H1 (cell line): ENCODE measurements around the gene MLNR. TPM values are rescaled to one million over a fixed set of nuclear protein-coding genes. Genes with fewer than 3 reads are reported as not detected.

Experiments used
- CTCF ChIA-PET: fragments of 300-600 bp; sonication (Branson Sonifier 250); formaldehyde crosslinking; loops from one replicate; lab custom pipeline; 2021; ENCODE audit not compliant: partially characterized antibody; lab: Charles Lee
- POLR2A ChIA-PET: fragments of 300-600 bp; sonication (Branson Sonifier 250); formaldehyde crosslinking; loops from one replicate; lab custom pipeline; 2021; ENCODE audit warnings: inconsistent platforms; ENCODE audit not compliant: partially characterized antibody; lab: Charles Lee
- DNase-seq, 2 experiments: peaks; one replicate each; pipeline versions ENCODE4 v3.0.0 to v3.0.0-alpha.2; 2010 to 2022; ENCODE audit warnings: low spot score in 2 of 2, low read depth in 1 of 2, mixed read lengths in 1 of 2
- FAIRE-seq: peaks from 2 replicates; lab custom pipeline; 2011; peaks lifted over from hg19 to GRCh38; lab: Jason Lieb, UNC
- H2AFZ ChIP-seq: 2 replicates; pipeline ENCODE4 v1.8.1; 2012; ENCODE audit warnings: low read length, inconsistent platforms
- H2AK5ac ChIP-seq: 2 replicates; pipeline ENCODE4 v1.6.1; 2013; ENCODE audit warnings: low read depth, low read length
- H2BK120ac ChIP-seq: replicated peaks from 2 replicates; pipeline ENCODE3; 2013; ENCODE audit warnings: low read depth, low read length, inconsistent platforms
- H2BK12ac ChIP-seq: 2 replicates; pipeline ENCODE4 v1.6.1; 2013; ENCODE audit warnings: low read depth, low read length
- H2BK15ac ChIP-seq: 2 replicates; pipeline ENCODE4 v1.6.1; 2013; ENCODE audit warnings: low read length
- H2BK20ac ChIP-seq: 2 replicates; pipeline ENCODE4 v1.6.1; 2013; ENCODE audit warnings: low read length
- H2BK5ac ChIP-seq: 2 replicates; pipeline ENCODE4 v1.6.1; 2013; ENCODE audit warnings: low read depth, low read length
- H3K14ac ChIP-seq: 2 replicates; pipeline ENCODE4 v1.6.1; 2013; ENCODE audit warnings: inconsistent platforms; ENCODE audit not compliant: insufficient read length
- H3K18ac ChIP-seq: 2 replicates; pipeline ENCODE4 v1.6.1; 2013; ENCODE audit warnings: low read length; ENCODE audit errors: extremely low read depth
- H3K23ac ChIP-seq: 2 replicates; pipeline ENCODE4 v1.6.1; 2013; ENCODE audit warnings: inconsistent platforms; ENCODE audit not compliant: insufficient read length
- H3K23me2 ChIP-seq: 2 replicates; pipeline ENCODE4 v1.6.1; 2013; ENCODE audit warnings: low read depth, low read length
- H3K27ac ChIP-seq: 2 replicates; pipeline ENCODE4 v1.6.1; 2011; ENCODE audit warnings: low read depth, low read length, inconsistent platforms
- H3K27me3 ChIP-seq, 4 experiments: replicated peaks in 1 of 4; 1 replicate in 1 of 4; 2 replicates in 3 of 4; pipeline versions ENCODE4 v1.6.1 to v1.8.1; 2011 to 2013; ENCODE audit warnings: low read length in 3 of 4, mild to moderate bottlenecking in 3 of 4, inconsistent platforms in 2 of 4, mixed read lengths in 2 of 4, moderate library complexity in 1 of 4; ENCODE audit not compliant: control insufficient read depth in 3 of 4, insufficient read depth in 3 of 4; ENCODE audit errors: extremely low read depth in 1 of 4
- H3K36me3 ChIP-seq, 4 experiments: 2 replicates each; pipeline versions ENCODE4 v1.6.1 to v1.8.1; 2011 to 2013; ENCODE audit warnings: mild to moderate bottlenecking in 4 of 4, low read length in 3 of 4, moderate library complexity in 2 of 4, control low read depth in 1 of 4, inconsistent platforms in 1 of 4; ENCODE audit not compliant: insufficient read depth in 4 of 4, control insufficient read depth in 2 of 4
- H3K4ac ChIP-seq: replicated peaks from 2 replicates; pipeline ENCODE3; 2013; ENCODE audit warnings: low read length, low read depth, mixed read lengths, inconsistent platforms; ENCODE audit not compliant: insufficient read length
- H3K4me1 ChIP-seq, 4 experiments: replicated peaks in 1 of 4; 1 replicate in 1 of 4; 2 replicates in 3 of 4; pipeline versions ENCODE4 v1.6.1 to v1.8.1; 2011 to 2013; ENCODE audit warnings: low read length in 3 of 4, inconsistent platforms in 2 of 4, mixed read lengths in 1 of 4; ENCODE audit not compliant: insufficient read depth in 4 of 4, control insufficient read depth in 3 of 4
- H3K4me2 ChIP-seq, 2 experiments: 2 replicates each; pipeline versions ENCODE4 v1.6.1 to v1.8.1; 2011 to 2013; ENCODE audit warnings: low read depth in 2 of 2, low read length in 2 of 2, control low read depth in 1 of 2, inconsistent platforms in 1 of 2, mild to moderate bottlenecking in 1 of 2; ENCODE audit not compliant: insufficient read depth in 1 of 2
- H3K4me3 ChIP-seq, 4 experiments: fragments of 200-600, 300-600 bp in 1 of 4; sonication (generic), shearing (Covaris generic), sonication (Bioruptor Twin) in 1 of 4; 2 replicates each; pipeline versions ENCODE4 v1.5.1 to v1.8.1; 2011 to 2016; ENCODE audit warnings: low read length in 4 of 4, low read depth in 3 of 4, control low read depth in 2 of 4, inconsistent platforms in 2 of 4, mild to moderate bottlenecking in 2 of 4, mixed read lengths in 1 of 4, moderate library complexity in 1 of 4; ENCODE audit not compliant: insufficient read depth in 2 of 4; ENCODE audit errors: extremely low read depth in 1 of 4
- H3K56ac ChIP-seq: replicated peaks from 2 replicates; pipeline ENCODE3; 2013; ENCODE audit warnings: low read depth, mild to moderate bottlenecking, mixed read lengths, low read length, inconsistent platforms; ENCODE audit not compliant: insufficient read length
- H3K79me1 ChIP-seq: 2 replicates; pipeline ENCODE4 v1.6.1; 2013; ENCODE audit warnings: low read depth, low read length, control low read depth
- H3K79me2 ChIP-seq, 2 experiments: 2 replicates each; pipeline versions ENCODE4 v1.6.1 to v1.8.1; 2012 to 2013; ENCODE audit warnings: low read length in 2 of 2, mild to moderate bottlenecking in 2 of 2, inconsistent platforms in 1 of 2; ENCODE audit not compliant: insufficient read depth in 2 of 2, control insufficient read depth in 1 of 2
- H3K9ac ChIP-seq, 4 experiments: replicated peaks in 1 of 4; 1 replicate in 1 of 4; 2 replicates in 3 of 4; pipeline versions ENCODE4 v1.6.1 to v1.8.1; 2011 to 2013; ENCODE audit warnings: low read depth in 3 of 4, low read length in 3 of 4, control low read depth in 2 of 4, mild to moderate bottlenecking in 2 of 4, moderate library complexity in 2 of 4, inconsistent platforms in 1 of 4; ENCODE audit errors: extremely low read depth in 1 of 4
- H3K9me3 ChIP-seq, 2 experiments: 2 replicates each; pipeline versions ENCODE4 v1.6.1 to v1.8.1; 2012 to 2013; ENCODE audit warnings: mild to moderate bottlenecking in 2 of 2, moderate library complexity in 2 of 2, control low read depth in 1 of 2, inconsistent platforms in 1 of 2, low read depth in 1 of 2, low read length in 1 of 2, mixed read lengths in 1 of 2; ENCODE audit not compliant: insufficient read depth in 2 of 2
- H4K20me1 ChIP-seq, 2 experiments: replicated peaks in 1 of 2; 2 replicates each; pipeline versions ENCODE3 to v1.8.1; 2011 to 2013; ENCODE audit warnings: inconsistent platforms in 2 of 2, low read length in 2 of 2, mild to moderate bottlenecking in 1 of 2; ENCODE audit not compliant: insufficient read depth in 2 of 2, control insufficient read depth in 1 of 2
- H4K5ac ChIP-seq: 2 replicates; pipeline ENCODE4 v1.6.1; 2013; ENCODE audit warnings: low read length, low read depth, mixed read lengths, inconsistent platforms; ENCODE audit not compliant: insufficient read length
- H4K8ac ChIP-seq: 2 replicates; pipeline ENCODE4 v1.8.0; 2013; ENCODE audit warnings: mild to moderate bottlenecking, moderate library complexity, low read length, inconsistent platforms; ENCODE audit not compliant: insufficient read depth; ENCODE audit errors: extremely low read depth
- H4K91ac ChIP-seq: replicated peaks from 2 replicates; pipeline ENCODE3; 2013; ENCODE audit warnings: low read length, mixed read lengths, inconsistent platforms; ENCODE audit not compliant: insufficient read length
- CEBPB ChIP-seq: IDR thresholded peaks from 2 replicates; pipeline ENCODE4 v1.6.1; 2012; ENCODE audit warnings: low read depth, low read length
- E2F6 ChIP-seq: IDR thresholded peaks from 2 replicates; pipeline ENCODE4 v1.6.1; 2012; ENCODE audit warnings: inconsistent platforms
- POU5F1 ChIP-seq: IDR thresholded peaks from 2 replicates; pipeline ENCODE4 v1.6.1; 2011; ENCODE audit warnings: low read depth, mild to moderate bottlenecking, low read length, moderate library complexity
- RAD21 ChIP-seq, 2 experiments: IDR thresholded peaks in 1 of 2; conservative IDR thresholded peaks in 1 of 2; 2 replicates each; pipeline ENCODE4 v1.6.1; 2011; ENCODE audit warnings: low read depth in 2 of 2, low read length in 2 of 2, improper control_type of control experiment in 1 of 2, inconsistent platforms in 1 of 2, mild to moderate bottlenecking in 1 of 2, moderate library complexity in 1 of 2
- SIN3A ChIP-seq, 2 experiments: IDR thresholded peaks in 1 of 2; conservative IDR thresholded peaks in 1 of 2; 2 replicates each; pipeline ENCODE4 v1.6.1; 2011 to 2012; ENCODE audit warnings: low read length in 2 of 2, improper control_type of control experiment in 1 of 2, low read depth in 1 of 2, mild to moderate bottlenecking in 1 of 2
- SP2 ChIP-seq: IDR thresholded peaks from 2 replicates; pipeline ENCODE4 v1.6.1; 2012; ENCODE audit warnings: mild to moderate bottlenecking, low read length, inconsistent platforms
- TCF12 ChIP-seq: IDR thresholded peaks from 2 replicates; pipeline ENCODE4 v1.6.1; 2011; ENCODE audit warnings: low read depth, mild to moderate bottlenecking, low read length
- USF2 ChIP-seq: IDR thresholded peaks from 2 replicates; pipeline ENCODE4 v1.6.1; 2011; ENCODE audit warnings: low read length, improper control_type of control experiment
- WGBS, 2 experiments: shearing (Covaris generic) in 1 of 2; methylation state at CpG; one replicate each; pipeline versions ENCODE4 v1.1.6 to v1.1.7; 2013 to 2015; ENCODE audit warnings: low lambda C conversion rate in 2 of 2, mixed read lengths in 2 of 2, inconsistent platforms in 1 of 2, low coverage in 1 of 2, missing lambda C conversion rate in 1 of 2; ENCODE audit not compliant: insufficient replicate concordance in 2 of 2, insufficient coverage in 1 of 2, insufficient read length in 1 of 2; ENCODE audit errors: extremely low coverage in 1 of 2, missing lambda C conversion rate in 1 of 2; 5-methylcytosine and 5-hydroxymethylcytosine counted together
- polyA plus RNA-seq, 7 experiments: library from polyadenylated mRNA; depleted of rRNA in 3 of 7; stranded (reverse) in 5 of 7; unstranded in 2 of 7; fragments of >200 nt in 5 of 7; fragments of 200-250 nt in 2 of 7; gene quantifications; 1 replicate in 5 of 7; 2 replicates in 1 of 7; 4 replicates in 1 of 7; pipeline versions ENCODE4 v1.2.1 to v1.2.3, GENCODE V29; 2011 to 2013; ENCODE audit warnings: missing spikeins in 2 of 7, mixed read lengths in 2 of 7
- total RNA-seq: library from RNA; stranded (reverse); fragmentation: NEBNext Ultra II Directional; extraction: Animal tissue kit (Norgen Biotek cat#: 25700); gene quantifications from 2 replicates; pipeline ENCODE4 v1.2.1, GENCODE V29; 2021
- TF ChIP-seq, protein P1 (sequence below): IDR thresholded peaks from 2 replicates; pipeline ENCODE4 v1.6.1; 2012; ENCODE audit warnings: inconsistent platforms

Gene MLNR
- total and polyA plus RNA-seq, 2 of the 8 experiments (the other 6 are each of a cell fraction or from before 2014, with no cell fraction given) = 0.24 to 0.29 TPM

DNA sequence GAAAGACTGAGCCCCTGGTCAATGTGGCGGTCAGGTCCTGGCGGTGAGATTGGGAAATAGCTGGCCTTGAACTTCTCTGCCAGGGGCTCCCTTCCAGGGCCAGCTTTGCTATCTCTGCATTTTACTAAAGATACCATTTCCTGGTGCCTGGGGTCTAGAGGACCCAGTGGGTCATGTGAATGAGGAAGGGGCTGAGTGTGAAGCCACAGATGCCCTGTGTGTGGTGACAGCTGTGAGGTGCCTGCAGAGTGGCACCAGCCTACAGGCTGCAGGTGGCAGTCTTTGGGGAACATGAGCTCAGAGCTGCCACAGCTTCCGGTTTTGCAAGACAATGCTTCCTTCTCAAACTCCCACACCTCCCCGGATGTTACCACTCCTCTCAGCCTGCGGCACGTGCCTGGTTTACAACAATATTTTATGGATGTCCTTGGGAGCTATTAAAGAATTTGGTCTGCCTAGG, 5.2 kb upstream of the MLNR start:
- Histone ChIP-seq H2BK20ac (no peak overlapping the region), H4K91ac (no peak overlapping the region), H4K5ac (no peak overlapping the region), H2BK15ac (no peak overlapping the region), H3K4ac (no peak overlapping the region), H4K20me1 (peaks cover 0 to 1% of the 10 kb centered on the region in 2 experiments), H2BK5ac (no peak overlapping the region), H3K27me3 (peaks cover 22 to 40% (median 38%) of the 10 kb centered on the region in 4 experiments), H2AK5ac (no peak overlapping the region), H3K79me2 (no peaks in the 10 kb centered on the region), H3K56ac (no peak overlapping the region), H3K14ac (no peak overlapping the region), H2BK12ac (peak overlapping the region; percentile 18; the same call in 1 of the 2 replicates), H4K8ac (peak overlapping the region; percentile 17; the same call in 1 of the 2 replicates), H3K9ac (no peak overlapping the region), H3K27ac (no peak overlapping the region), H3K4me1 (peaks cover 3 to 11% (median 7%) of the 10 kb centered on the region in 4 experiments; a peak in 6 of 7 replicates), H3K18ac (peak overlapping the region; percentile 53; the same call in 1 of the 2 replicates), H3K79me1 (no peaks in the 10 kb centered on the region), H3K36me3 (no peaks in the 10 kb centered on the region), H2BK120ac (no peak overlapping the region), H3K9me3 (no peaks in the 10 kb centered on the region), H3K4me3 (no peak overlapping the region), H3K4me2 (peak overlapping the region in 1 of 2 experiments; percentile 15; a peak in 1 of 4 replicates), H3K23ac (no peak overlapping the region), H2AFZ (no peak overlapping the region), H3K23me2 (peaks cover 10% of the 10 kb centered on the region)
- WGBS, 2 experiments = 52% methylated on average over 6 of the region's 6 CpGs; no CpG with 5 or more reads in 1 of the 2 experiments
- DNase-seq (peak in 1 of 2 experiments; percentile 59), FAIRE-seq (peak; percentile 45)
- ChIA-PET CTCF (interaction anchor here (0.8 to 3.5 kb wide), 4 partner anchors 13 to 68 kb away, joined by 3 to 15 read pairs (median 4); no protein-coding TSS in a partner anchor), POLR2A (interaction anchor here (0.8 kb wide), 1 partner anchor 12 kb away, joined by 3 read pairs; no protein-coding TSS in a partner anchor)
- TF ChIP-seq TCF12 (0 out of 2 replicates have a peak, but pooled peaks have one; percentile 56), E2F6 (peak; percentile 87), POU5F1 (no peak), SIN3A (conservative IDR thresholded peaks at IDR 0.05 in 1 of 2, IDR thresholded peaks at IDR 0.05 in 1 of 2; ENCODE audit: low read depth in 1 of 2, low read length in 2 of 2) (0 out of 4 replicates have a peak, but pooled peaks of 1 of the 2 experiments have one; percentile 45), CEBPB (no peak), RAD21 (IDR thresholded peaks at IDR 0.05 in 1 of 2, conservative IDR thresholded peaks at IDR 0.05 in 1 of 2; ENCODE audit: low read depth in 2 of 2, low read length in 2 of 2) (peak; percentile 15 to 20; a peak in 1 of 4 replicates), USF2 (peak; percentile 29; the same call in 1 of the 2 replicates), SP2 (no peak)
- TF ChIP-seq, protein P1, sequence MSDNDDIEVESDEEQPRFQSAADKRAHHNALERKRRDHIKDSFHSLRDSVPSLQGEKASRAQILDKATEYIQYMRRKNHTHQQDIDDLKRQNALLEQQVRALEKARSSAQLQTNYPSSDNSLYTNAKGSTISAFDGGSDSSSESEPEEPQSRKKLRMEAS = peak; percentile 92
